SHP77 treated with DMSO at 0.1 percent for 48 hours (cell line): ENCODE measurements around the gene CCDC102A.
"Not testable (repeated sequence)": the region's sequence is repeated elsewhere in the genome, so short reads cannot be mapped to it uniquely, and the experiment has no call there.

Experiments
- DNase-seq: peaks from one replicate; lab custom pipeline; 2025; lab: John Stamatoyannopoulos, UW

CCDC102A gene

DNA sequence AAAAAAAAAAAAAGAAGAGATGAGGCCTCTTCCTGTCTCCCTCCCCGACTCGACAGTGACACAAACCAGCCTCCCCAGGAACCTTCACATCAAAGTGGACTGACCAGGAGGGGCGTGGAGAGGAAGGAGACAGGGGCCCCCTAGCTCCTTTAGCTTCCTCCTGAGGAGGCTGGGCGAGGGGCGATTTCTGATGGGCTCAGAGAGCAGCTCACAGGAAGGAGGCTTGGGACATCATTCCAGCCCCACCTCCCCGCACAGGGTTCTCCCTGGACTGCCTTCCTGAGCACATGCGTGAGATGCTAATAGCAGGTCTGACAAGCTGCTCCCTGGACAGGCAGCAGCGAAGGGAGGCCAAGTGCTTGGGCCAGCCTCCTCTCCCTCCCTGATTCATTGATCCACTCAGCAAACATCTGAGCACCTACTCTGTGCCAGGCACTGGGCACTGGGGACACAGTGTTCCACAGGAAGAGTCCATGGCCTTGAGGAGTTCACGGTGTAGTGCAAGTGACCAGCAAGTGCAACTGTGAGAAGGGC is 35.7 kb downstream of the CCDC102A start:
- DNase-seq: no peak

DNA sequence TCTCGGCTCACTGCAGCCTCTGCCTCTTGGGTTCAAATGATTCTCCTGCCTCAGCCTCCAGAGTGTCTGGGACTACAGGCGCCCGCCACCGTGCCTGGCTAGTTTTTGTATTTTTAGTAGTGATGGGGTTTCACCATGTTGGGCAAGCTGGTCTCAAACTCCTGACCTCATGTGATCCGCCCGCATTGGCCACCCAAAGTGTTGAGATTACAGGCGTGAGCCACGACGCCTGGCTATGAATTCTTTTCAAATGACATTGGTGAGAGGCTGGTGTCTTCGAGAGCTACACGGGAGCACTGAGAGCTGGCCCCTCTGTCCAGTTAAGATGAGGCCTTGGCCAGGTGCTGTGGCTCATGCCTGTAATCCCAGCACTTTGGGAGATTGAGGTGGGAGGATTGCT is 36.4 kb downstream of the CCDC102A start:
- DNase-seq: not testable (repeated sequence)

DNA sequence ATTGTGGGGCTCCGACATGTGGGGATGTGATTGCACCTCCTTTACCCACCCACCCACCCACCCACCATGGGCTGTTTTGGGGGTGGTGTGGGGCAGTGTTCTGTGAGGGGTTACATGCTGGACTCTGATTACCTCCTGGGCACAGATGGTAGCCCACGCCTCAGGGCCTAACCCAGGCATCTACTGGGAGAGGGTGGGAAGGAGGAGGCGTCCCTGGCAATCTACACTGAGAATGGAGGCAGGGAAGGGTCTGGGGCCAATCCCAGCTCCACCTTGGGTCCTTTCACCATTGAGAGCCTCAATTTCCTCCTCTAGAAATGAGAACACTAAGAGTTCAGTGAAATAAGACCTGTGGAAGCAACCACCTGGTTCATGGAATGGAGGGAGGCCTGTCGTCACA is 38.3 kb downstream of the CCDC102A start:
- no peak for DNase-seq

DNA sequence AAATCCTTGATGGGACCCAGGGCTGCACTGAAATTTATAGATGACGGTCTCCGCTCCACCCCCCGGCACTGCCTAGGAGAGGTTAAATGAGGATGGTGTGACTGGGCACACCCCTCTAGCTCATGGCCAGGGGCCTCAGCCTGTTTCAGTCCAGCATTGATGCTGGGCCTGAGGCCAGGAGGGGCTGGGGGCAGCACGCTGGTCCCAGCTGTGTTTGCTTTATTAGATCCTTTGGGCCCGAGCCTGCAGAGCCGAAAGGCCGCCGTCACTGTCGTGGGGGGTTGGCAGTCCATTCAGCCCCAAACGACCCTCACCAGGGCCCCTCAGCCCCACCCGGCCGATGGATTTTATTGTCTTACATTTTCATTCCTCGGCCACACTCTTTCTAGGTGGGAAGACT is 39.2 kb downstream of the CCDC102A start:
- no peak for DNase-seq

DNA sequence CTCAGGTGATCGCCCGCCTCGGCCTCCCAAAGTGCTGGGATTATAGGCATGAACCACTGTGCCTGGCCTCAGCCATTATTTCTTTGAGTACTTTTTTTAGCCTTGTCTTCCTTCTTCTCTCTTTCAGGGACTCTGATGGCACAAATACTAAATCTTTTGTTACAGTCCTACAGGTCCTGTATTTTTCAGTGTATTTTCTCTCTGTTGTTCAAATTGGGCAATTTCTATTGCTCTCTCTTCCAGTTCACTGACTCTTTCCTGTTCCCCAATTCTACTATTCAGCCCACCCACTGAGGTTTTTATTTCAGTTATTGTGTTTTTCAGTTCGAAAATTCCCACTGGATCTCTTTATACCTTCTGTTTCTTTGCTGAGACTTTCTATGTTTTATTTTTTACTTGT is 42.6 kb downstream of the CCDC102A start:
- no peak for DNase-seq

DNA sequence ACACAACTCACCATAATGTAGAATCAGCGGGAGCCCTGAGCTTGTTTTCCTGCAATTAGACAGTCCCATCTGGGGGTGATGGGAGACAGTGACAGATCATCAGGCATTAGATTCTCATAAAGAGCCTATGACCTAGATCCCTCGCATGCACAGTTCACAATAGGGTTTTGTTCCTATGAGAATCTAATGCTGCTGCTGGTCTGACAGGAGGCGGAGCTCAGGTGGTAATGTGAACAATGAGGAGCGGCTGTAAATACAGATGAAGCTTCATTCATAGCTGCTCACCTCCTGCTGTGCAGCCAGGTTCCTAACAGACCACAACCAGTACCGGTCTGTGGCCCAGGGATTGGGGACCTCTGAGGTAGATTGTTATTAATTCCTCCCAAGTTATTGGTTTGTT is 47.1 kb downstream of the CCDC102A start:
- DNase-seq: no peak

DNA sequence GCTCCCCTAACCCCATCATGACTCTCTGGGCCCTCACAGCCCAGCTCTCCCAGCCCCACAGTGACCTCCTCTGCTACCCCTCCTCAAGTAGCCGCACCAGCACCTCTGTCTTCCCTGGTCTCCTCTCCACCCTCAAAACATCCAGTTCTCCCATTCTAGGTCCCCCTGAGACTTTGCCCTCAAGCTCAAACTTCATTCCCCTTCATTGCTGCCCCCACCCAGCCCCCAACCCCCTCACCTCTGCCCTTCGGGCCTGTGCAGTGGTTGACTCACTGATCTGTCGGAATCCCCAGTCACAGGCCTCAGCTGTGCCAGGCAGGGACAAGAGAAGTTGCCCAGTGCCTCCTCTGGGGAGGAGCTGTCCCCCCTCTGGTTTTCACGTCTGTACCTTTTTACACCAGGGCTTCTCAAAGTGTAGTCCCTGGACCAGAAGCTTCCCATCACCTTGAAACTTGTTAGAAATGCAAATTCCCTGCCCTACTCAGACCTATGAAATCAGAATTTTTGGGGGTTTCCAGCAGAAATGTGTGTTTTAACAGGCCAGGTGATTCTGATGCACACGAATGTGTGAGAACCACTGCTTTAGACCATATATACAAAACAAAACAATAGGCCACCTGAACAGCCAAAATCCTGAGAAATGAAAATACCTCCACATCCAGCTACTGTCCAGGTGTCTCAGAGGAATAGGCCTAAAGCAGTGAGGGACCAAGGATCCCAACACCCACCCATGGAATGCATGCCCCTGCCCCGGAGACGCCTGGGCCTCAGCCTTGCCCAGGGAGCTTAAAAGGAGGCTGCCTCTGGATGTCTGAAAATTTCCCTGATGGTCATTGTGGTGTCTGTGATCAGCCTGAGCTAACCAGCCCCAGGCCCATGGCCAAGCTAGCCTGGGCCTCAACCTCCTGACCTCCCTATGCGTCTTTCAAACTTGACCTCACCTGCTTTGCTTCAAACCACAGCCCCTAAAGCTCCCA is 49.2 kb downstream of the CCDC102A start:
- DNase-seq: no peak

DNA sequence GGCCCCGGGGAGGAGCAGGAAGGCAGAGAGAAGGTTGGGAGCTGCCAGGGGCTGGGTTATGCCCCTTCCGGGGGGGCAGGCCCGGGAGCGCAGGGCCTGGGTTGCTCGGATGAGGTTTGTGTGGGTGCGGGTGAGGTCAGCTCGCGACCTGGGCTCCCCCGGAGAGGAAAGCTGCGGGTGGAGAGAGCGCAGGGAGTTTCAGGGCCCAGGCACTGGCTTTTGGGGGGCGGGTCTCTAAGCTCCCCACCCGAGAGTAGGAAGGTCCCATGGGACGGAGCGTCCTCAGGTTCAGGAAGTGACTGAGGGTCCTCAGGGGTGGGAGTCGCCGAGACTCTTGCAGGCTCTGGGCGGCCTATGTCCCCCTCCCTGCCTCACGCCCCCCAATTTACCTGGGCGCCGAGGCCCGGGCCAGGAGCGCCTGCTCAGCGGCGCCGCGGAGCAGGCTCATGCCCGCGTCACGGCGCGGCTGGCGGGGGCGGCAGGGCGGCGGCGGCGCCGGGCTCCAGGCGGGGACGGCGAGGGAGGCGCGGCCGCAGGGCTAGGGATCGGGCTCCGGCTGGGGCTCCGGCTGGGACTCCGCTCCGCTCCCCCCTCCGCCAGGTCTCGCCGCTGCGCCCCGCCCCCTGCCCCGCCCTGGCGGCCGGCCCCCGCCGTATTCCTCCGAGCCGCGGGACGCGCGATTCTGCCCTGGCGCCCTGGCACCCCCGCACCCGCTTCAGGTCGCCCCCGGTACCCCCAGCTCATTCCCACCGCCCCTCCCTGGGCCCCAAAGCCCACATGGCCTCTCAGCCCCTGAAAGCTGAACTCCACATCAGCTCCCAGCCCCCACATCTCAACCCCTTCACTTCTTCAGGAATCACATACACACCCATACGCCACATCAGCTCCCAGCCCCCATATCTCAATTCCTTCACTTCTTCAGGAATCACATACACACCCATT is 50.2 kb downstream of the CCDC102A start, which contains the start of gene DOK4:
Gene DOK4, minus strand, starts transcription at position 578 of the 942 bp plus-strand sequence. CDS start 6,986 bp downstream, outside the sequence.
- no peak for DNase-seq

DNA sequence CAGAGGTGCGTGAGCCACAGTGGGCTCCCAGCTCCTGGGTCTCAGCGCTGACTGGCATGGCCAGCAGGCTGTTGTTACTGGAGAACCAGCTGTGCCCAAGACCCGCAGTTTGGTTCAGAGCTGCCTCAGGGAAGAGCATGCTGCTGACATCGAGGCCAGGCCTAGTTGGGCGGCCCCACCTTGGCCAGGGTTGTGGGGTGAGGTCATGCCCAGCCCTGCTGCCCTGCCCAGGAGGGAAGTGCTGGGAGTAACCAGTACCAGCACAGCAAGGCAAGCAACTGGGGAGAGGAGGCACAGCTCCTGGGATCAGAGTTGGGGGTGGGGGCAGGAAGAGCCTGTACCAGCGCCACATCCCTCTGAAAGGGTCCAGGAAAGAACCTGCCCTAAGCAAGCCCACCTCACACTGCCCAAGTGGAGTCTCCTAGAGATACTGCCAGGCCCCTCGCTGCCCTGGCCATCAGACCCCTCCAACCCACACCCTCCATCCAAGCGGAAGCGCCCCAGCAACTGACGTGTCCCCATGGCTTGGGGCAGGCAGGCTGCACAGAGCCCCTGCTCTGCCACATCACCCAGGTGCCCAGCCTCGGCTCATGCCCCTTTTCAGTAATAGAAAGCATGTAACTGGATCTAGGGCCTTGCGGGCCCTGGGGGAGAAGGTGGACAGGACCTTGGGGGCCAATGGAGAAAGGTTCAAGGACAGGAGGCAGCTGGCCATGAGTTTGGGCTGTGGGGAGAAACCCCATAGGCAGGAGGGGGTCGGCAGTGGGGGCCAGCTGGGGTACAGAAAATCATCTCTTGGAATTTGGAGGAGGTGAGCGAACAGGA is 51.1 kb downstream of the CCDC102A start:
- DNase-seq: no peak

DNA sequence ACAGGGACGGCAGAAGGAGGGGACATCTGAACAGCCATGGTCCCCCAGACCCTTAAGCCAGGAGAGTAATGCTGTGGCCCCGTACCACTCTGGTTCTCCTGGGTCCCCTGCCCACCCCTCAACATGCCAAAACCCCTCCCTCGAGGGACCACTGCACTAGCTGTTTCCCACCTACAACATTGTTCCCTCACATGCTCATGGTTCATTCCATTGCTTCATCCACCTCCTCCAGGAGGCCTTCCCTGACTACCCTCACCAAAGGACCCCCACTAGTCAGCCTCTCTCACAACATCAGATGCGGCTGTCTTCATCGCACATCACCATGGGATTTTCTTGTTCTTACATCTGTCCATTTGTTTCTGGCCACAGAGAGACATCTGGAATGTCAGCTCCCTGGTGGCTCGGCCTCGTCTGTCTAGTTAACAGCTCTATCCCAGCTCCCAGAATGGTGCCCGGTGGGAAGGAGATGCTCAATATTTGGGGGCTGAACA is 51.8 kb downstream of the CCDC102A start:
- DNase-seq: no peak

DNA sequence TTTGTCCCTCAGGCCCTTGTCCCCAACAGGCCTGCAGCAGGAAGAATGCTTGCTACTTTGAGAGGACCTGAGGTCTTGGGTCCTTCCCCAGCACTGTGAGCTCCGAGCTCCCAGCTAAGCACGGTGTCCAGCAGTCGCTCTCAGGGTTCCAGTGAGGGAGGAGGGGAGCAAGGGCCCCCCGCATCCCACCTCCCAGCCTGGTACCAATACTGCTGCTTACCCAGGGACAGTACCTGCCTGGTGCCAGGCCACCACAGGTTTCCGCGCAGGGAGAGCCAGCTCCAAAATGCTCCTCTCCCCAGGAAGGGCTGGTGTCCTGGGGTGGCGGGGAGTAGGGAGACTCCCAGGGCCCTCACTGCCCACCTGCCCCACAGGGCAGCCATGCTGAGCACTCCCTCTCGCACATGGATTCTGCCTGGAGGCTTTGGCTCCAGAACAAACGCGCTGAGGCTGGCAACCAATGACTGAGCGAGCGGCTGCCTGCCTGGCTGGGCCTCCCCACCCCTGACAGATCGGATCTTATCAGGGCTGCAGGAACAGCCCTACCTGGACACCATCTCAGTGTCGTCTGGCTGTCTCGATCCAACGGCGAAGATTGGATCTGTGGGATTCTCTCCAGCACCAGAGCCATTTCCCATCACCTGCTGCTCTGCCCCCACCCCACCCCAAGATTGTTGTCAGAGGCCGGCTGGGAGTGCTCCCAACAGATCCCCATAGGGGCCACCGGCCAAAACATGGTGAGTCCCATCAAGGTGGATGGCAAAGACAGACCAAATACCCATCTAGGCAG is 52.5 kb downstream of the CCDC102A start:
- no peak for DNase-seq

DNA sequence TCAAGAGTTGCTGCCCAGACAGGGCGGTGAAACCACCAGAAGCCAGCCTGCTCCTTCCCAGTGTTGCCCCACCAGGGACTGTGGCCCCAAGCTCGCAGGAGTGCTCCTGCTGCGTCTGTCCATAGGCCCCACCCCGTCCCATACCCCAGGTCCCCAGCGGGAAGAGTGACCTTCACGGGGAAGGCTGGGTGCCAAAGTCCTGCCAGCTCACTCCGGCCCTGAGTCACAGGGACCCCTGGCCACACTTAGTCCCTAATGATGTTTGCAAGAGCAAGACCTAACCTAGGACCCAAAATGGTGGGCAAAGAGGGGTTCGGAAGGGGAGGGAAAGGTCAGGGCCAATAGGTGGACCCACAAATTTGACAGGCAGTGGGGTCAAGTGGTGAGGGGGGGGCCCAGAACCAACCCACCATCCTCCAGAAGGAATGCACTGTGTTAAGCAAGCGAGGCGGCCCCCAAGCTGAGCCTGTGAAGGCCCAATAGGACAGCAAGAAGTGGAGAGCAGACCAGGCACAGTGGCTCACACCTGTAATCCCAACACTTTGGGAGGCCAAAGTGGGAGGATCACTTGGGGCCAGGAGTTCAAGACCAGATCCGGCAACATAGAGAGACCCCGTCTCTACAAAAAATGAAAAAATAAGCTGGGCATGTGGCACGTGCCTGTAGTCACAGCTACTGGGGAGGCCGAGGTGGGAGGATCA is 53.4 kb downstream of the CCDC102A start:
- DNase-seq: no peak

DNA sequence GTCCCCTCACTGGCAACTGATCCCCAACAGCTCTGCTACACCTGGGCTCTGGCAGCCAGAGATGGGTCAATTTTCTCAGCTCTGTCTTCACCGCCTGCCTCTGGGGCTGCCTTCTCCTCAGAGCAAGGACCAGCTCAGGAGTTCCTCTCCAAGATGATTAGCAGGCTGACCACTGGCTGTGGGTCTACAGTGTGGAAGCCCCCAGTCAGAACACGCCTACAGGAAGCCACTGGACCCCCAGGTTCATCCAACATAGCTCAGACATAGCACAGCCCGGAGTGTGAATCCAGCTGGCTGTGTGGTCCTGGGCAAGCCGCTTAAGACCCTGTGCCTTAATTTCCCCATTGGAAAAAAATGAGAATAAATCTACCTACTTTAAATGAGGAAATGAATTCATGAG is 55.0 kb downstream of the CCDC102A start:
- no peak for DNase-seq

DNA sequence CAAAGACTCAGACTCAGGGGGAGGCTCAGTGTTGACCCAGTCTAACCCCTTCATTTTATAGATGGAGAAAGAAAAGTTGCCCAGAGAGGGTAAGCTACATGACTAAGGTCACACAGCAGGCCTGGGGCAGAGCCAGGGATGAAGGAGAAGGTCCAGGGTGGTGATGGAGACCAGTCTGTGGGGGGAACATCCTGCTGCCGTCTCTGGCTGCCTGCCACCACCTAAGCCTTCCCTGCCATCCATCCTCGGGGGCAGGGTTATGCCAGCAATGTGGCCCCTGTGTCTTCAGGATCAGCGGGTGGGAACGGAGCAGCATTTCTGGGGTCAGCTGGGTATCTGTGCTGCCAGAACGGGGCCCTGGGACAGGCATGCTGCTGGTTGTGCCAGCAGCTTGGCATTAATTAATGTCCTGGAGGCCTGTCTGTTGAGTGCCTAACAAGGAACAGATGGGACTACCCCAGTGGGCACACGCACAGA is 55.6 kb downstream of the CCDC102A start:
- no peak for DNase-seq

DNA sequence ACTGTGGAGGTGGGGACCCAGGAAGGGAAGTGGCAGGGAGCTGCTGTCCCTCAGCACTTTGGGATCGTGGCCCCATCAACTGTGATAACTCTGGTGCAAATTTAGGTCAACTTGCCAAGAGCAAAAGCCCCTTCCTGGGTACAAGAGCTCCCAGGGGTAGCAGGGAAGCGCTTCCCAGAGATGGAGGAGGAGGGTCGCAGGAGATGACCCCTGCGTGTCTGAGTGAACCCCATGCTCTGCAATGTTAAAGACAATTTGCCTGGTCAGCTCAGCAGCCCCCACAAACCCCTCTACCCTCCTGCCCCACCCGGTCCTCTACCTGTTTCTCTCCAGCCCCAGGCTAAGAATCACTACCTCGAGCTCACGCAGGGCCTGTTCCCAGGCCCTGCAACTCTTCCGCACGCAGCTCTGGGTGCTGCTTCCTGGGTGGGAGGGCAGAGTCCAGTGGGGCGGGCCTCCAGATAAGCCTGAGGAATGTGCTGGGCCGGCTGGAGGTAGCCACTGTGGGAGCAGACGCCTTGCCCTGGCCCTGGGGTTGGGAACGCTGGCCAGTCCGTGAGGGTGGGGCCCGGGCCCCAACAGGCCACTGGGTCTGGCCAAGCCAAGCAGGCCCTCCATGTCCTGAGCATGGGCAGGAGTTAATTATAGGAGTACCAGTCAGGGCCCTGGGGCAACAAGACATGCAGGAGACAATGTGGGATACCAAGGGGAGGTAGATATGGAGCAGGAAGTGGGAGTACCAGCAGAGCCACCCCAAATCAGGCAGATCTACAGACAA is 56.2 kb downstream of the CCDC102A start:
- DNase-seq: no peak

DNA sequence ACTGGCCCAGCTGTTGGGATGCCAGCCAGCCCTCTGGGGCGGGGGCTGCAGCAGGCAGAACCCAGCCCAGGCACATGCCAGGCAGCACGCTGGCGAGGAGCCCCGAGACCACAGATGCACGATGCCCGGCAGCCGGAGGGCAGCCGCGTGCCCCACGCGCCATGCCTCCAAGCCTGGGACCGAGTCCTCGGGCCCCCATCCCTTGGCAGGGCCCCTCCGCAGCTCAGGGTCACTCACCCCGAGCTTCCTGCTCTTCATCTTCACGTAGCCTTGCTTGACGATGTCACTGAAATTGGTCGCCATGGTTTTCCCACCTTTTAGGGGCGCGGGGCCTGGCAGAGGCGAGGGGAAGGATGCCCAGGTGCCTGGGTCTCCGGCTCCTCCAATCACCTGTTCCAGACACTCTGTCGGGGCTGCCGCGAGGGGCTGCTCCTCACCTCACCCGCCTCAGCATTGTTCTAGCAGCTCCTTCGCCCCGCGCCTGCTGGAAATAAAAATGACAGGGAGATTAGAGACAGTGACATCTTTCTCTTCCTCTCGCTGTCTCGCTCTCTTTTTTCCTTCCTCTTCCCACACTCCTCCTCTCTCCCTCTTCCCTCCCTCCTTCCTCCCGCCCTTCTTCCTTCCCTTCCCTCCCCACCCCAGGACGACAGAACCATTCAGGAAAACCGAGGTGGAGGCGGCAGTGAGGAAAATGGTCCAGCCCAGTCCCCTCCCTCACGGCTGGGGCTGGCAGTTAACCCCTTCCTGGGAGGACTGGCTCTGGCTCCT is 57.0 kb downstream of the CCDC102A start:
- DNase-seq: peak; percentile 17

DNA sequence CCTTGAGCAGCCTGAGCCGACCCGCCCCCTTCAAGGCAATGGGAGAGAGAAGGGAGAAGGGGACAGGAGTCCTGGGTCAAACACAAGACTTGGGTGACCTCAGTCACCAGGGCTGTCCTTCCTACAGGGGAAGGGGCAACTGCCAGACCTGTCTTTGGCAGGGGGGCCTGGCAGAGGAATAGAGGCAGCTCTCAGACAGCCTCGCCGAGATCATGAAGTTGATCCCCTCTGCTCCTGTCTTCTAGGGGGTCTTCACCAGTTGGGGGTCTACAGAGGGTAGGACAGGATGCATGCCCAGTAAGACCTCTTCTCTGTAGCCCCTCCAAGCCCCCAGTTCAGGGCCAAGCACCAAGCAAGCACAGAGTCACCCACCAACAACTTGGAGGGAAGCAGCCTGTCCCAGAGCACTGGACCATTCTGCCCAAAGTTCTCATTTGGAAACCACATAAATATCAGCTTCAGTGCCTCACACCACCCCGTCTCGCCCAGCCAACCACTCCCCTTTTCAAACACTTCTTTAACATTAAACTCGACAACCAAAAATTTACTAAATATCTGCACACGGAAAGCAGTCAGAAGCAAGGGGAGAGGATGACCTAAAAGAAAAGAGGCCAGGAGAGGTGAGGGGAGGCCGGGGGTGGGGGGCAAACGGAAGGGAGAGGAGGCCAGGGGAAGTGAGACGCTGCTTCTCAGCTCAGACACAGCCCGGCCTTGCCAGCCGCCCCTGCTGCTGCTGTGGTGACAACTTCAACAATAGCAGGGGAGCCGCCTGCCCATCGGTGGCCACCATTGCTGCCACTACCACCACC is 57.8 kb downstream of the CCDC102A start:
- no peak for DNase-seq
